Activated CD4-positive, alpha-beta T cell treated with anti-CD3 and anti-CD28 coated beads, Interleukin-2, amount 50 U/mL, for 1 hour (primary cell): Measurements from ENCODE around the gene RUNX3.

Experiments used
- DNase-seq: peaks from one replicate; pipeline ENCODE4 v3.0.0-alpha.2; 2020

Gene RUNX3

GRCh38 chr1:24963099-24963872 lies 33.2 kb upstream of the RUNX3 start:
- DNase-seq, result peak; percentile 38

GRCh38 chr1:24961961-24962861 lies 32.1 kb upstream of the RUNX3 start:
- DNase-seq, result no peak

GRCh38 chr1:24961334-24961733 lies 31.3 kb upstream of the RUNX3 start:
- no peak for DNase-seq

GRCh38 chr1:24960071-24960801 lies 30.2 kb upstream of the RUNX3 start:
- DNase-seq, result no peak

- DNase-seq, result no peak
Measured at GRCh38 chr1:24959623-24959975, 29.5 kb upstream of the RUNX3 start.

DNA sequence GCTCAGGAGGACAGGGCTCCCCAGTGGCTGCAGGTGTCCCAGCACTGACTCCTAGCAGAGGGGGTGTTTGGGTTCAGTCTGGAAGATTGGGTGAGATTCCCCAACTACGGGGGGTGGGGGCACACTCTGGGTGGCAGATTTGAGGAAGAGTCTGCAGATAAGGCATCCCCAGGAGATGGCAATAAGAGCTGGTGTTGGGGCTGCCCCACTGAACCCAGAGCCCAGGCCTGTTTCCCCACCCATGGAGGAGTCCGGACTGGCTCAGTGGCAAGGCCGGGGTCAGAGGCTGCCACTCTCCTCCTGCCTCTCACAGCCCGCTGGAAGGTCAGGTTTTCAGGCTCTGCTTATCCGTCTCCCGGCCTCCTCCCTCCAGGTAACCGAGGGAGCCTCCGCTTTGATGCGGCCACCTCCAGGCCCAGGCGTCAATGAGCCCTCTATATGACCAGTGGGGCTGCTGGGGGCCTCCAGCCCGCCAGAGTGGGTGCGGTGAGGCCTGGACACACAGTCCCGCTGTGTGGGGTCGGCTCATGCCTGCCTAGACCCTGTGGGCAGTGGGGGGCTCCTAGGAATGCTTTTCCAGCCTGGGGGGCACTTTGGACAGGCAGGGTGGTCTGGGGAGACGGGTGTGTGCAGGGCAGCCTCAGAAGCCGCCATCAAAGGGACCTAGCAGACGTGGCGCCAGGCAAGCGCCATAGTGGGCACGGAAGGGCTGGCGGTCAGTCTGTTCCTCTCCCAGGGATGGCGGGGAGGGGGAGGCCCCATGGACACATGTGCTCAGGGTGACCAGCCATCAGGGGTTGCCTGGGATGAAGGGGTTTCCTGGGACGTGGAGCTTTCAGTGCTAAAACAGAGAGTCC lies 28.9 kb upstream of the RUNX3 start:
- DNase-seq, result no peak

GRCh38 chr1:24957808-24958752 lies 28.0 kb upstream of the RUNX3 start:
- DNase-seq, result no peak

DNA sequence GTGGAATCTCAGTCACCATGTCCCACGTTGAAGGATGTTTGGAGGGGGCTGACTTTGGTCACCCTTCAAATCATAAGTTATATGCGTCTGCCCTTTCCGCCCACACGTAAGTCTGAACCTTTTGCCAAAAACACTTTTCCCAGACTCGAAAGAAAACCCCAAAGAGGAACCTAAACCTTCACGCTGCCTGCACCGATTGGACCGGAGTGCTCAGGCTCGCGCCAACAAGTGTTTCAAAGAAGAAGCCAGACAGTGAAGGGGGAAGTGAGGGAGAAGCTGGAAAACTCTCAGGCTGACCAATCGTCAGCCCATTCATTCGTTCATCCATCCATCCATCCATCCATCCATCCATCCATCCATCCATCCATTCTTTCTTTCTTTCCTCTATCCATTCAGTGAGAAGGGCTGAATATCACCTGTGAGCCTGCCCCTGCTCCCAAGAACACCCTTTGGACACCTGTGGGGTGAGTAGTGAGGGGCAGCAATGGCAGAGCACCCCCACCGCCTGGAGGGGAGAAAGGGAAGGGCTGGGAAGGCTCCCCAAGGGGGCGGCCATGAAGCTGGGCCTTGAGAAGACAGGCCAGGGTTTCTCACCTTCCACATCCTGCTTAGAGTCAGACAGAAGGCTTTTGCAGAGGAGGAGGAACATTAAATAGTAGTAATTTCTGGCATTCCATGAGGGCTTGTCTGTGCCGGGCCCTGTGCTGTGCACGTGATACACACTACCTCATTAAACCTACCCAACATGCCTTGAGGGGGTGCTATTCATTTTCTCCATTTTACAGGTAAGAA lies 27.1 kb upstream of the RUNX3 start:
- DNase-seq, result no peak

DNA sequence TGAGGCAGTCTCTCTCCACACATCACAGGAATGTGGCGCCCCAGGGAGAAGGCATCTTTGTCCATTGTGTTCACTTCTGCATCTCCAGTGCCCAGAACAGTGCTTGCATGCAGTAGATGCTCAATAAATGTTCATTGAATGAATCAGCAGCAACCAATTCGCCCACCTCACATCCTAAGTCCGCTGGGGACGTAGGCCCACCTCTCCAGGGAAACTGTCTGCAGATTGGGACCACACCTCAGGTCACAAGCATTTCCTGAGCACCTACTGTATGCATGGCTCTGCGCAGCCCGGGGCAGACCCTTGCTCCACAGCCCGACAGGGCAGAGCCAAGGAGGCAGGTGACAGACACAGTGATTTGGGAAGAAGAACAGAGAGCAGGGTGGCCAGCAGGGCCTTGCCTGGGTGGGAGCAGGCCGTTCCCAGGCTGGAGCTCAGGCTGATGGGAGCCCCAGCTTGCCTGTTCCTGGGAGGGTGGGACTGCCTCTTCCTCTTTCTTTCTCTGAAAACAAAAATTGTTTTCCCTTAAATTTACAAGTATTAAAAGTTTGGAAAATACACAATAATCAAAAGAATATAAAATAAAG lies 25.8 kb upstream of the RUNX3 start:
- no peak for DNase-seq

- peak; percentile 35 for DNase-seq
Measured at GRCh38 chr1:24955161-24955560, 25.1 kb upstream of the RUNX3 start.

DNA sequence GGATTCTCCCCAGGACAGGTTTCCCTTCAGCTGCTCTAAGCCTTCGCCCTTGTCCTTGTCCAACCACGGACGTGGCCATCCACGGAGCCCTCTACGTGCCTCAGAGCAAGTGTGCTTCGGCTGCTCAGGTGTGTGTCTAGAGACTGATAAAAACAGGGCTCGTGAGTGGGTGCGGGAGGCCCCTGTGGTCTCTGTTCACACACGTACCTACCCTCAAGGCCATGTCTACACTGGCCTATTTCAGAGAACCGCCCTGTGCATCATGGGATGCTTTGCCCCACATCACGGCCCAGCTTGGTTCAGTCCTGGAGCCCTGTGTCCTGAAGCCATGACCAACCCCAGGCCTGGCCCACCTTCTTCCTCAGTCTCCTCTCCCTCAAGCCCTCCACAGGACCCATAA lies 24.6 kb upstream of the RUNX3 start:
- DNase-seq, result no peak

DNA sequence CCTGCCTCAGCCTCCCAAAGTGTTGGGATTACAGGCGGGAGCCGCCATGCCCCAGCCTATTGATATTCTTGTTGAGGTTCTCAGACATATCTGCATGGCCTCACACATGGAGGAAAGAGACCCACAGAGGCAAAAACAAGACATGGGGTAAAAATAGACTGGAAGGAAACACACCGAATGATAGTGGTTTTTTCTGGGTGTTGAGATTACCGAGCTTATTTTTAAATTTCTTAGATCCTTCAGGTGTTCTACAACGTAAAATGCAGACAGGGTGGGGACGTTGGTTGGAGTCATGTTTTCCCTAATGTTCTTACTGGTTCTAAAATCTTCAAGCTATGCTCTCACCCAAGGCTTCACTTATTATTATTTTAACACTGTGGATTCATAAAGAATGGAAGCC lies 23.9 kb upstream of the RUNX3 start:
- no peak for DNase-seq

DNA sequence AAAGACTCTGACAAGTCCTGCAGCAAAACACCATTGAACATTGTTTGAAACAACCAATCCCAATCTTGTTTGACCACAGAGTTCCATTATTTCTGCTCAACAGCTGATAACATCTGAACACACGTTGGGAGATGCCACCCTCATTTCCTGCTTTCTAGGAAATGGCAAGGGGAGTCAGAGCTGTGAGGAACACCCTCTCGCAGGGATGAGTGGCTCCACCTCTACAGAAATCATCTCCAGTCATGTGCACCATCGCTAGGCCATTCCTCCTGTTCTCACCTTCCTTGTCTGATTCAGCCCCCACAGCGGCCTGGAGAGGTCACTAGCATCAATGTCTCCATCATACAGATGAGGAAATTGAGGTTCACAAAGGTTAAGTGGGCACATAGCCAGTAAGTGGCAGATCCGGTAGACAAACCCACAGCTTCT lies 22.4 kb upstream of the RUNX3 start:
- no peak for DNase-seq

GRCh38 chr1:24951810-24952412 lies 21.8 kb upstream of the RUNX3 start:
- DNase-seq, result no peak

DNA sequence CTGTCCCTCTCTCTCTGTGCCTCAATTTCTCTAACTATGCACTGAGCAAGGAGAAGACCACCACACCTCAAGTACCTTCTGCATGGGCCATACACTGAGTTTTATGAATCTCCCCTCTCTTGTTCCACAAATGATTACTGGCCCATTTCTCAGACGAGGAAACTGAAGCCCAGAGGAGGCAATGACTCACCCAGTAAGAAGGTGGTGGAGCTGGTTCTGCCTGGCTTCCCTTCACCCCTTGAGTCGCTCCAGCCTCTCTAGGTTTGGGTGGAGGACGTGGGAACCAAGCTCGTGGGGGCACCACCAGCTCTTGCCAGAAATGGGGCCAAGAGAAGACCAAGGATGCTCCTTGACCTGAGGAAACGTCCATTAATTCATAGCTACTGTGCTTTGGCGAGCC lies 21.3 kb upstream of the RUNX3 start:
- DNase-seq, result no peak

- DNase-seq, result no peak
Measured at GRCh38 chr1:24949331-24949881, 19.3 kb upstream of the RUNX3 start.

DNA sequence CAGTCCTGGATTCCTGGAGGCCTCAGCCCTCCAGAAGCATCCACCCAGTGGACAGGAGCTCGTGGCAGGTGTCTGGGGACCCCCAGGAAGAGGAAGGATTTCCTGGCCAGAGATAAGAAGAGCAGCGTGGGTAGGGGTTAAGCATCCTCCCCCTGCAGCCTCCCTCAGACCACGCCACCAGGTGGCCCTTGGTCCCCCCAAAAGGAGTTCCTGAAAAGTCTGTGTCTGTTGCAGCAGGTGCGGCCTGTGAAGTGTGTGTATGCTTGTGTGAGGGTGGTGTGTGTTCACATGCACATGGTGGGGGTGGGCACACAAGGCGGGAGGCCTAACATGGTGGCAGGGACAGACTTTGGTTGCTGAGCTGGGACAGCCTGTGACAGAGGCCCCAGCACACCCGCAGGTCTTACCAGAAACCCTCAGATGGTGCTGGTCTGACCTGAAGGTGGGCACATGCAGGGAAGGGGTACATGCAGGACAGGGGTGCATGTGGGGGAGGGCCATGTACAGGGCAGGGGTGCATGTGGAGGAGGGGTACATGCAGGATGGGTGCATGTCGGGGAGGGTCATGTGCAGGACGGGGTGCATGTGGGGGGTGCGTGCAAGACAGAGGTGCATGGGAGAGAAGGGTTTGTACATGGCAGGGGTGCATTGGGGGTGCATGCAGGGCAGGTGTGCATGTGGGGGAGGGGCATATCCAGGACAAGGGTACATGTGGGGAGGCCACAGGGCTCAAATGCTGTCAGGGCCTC lies 18.2 kb upstream of the RUNX3 start:
- DNase-seq, result no peak

DNA sequence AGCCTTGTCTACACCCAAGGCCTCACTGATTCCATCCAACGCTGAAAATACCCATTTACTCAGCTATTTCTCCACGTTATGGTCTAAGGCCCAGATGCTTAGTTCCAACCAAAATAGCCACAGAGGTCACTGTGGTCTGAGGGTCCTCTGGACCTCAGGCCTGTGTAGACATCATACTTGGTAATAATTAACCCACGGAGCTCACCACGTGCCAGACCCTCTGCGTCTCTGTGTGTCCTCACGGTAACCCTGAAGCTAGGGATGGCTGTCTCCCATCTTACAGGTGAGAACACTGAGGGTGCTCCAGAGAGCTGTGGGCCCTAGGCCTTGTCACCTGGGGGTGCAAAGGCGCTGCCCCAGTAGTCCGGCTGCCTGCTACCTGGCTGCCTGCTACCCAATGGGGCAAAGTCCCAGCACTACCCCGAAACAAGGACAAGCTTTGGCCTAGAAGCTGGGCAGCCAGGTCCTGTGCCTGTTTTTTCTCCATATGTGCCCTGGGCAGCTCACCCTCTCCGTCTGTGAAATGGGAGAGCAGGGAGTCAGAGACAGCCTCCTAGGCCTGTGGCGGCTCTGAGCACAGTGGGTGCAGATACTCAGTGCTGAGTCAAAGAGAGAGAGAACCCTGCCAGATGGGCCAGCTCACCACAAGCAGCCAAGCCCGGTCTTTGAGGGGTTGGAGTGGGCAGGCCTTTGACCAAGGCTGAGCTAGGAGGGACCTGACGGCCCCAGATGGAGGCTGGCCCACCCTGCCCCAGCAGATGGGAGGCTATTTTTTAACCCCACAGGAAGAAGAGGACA lies 17.0 kb upstream of the RUNX3 start:
- no peak for DNase-seq
